ENCODE data around the gene UGT8.

GRCh38 chr4:114698231-114698630 is 99.6 kb downstream of the UGT8 start:
- TF ChIP-seq EZH2 (IDR thresholded peaks at IDR 0.05; ENCODE audit: low read length, unreplicated experiment) = no peak
- no peak for TF ChIP-seq CTCF (conservative IDR thresholded peaks at IDR 0.05; ENCODE audit: low read depth, low read length)
